Left colon (tissue), 2 donors: ENCODE measurements around the gene F10. TPM values are rescaled to one million over a fixed set of nuclear protein-coding genes. Genes with fewer than 3 reads are reported as not detected.
A peak's percentile ranks its signal among the peaks of the same experiment; 100 is the strongest.
"Not testable (repeated sequence)": the region's sequence is repeated elsewhere in the genome, so short reads cannot be mapped to it uniquely, and the experiment has no call there.

ENCODE experiments used
- ATAC-seq: fragments of 200-7000 bp; cut with Tn5 transposase; one replicate; pipeline ENCODE4 v1.9.1; 2020; ENCODE audit warnings: mild to moderate bottlenecking, moderate library complexity
- DNase-seq, 2 donors: peaks; one replicate each; pipeline ENCODE4 v3.0.0-alpha.2; 2020
- intact Hi-C, 2 donors: fragments of 100-400 bp; cut with DNase I in 1 of 2; cut with micrococcal nuclease in 1 of 2; formaldehyde crosslinking; loops; one replicate each; pipeline versions ENCODE4 v1.11.2 to v1.14.0; 2022; cut with DNase I, micrococcal nuclease
- total RNA-seq, 2 donors: library from RNA; stranded (reverse); fragmentation: NEBNext Ultra II Directional; extraction: Animal tissue kit (Norgen Biotek cat#: 25700); gene quantifications; one replicate each; pipeline ENCODE4 v1.2.1, GENCODE V29; 2021
- donor health status: DM: no; HTN: no; CAD: no.
- donor health status: DM: yes; HTN: yes; CAD: no.

The F10 gene
- total RNA-seq, 2 donors from 2014 or later, result 1.6 to 4.7 TPM

GRCh38 chr13:113096052-113096744 is 26.4 kb upstream of the F10 start:
- no peak for DNase-seq
- peak; percentile 6 for ATAC-seq
- intact Hi-C loops, result no loop called here

DNA sequence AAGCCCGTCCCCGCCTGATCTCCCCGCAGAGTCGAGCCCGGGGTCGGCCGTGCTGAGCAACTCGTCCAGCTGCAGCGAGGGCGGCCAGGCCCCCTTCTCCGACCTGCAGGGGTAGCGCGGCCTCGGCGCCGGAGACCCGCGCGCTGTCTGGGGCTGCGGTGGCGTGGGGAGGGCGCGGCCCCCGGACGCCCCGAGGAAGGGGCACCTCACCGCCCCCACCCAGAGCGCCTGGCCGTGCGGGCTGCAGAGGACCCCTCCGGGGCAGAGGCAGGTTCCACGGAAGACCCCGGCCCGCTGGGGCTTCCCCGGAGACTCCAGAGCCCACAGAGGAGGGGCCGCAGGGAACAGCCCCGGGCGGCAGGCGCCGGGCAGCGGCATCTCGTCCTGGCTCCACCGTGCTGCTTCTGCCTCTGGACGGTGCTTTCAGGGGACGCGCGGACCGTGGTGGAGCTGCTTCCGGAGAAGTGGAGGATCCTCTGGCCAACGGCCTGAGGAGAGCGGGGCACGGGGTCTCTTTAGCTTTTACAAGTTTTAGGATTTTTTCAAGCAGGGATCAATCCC is 25.8 kb upstream of the F10 start:
- ATAC-seq, result no peak
- intact Hi-C loops, result no loop called here
- no peak for DNase-seq

DNA sequence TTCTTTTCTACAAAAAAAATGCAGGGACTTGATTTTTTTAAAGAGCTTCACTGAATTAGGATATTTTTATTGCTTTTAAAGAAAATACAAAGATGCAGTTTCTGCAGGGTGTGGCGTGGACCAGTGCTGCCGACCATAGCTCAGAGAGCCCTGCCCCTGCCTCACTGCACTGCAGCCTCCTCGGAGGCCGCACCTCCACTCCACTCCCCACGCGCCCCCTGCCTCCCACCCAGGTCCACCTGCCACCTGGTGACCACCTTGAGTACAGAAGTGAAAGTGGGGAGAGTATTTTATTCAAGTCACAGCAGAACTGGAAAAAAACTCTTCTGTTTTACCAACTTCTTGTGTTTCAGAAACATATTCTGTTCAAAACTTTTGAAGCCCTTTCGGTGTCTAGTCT is 24.9 kb upstream of the F10 start:
- intact Hi-C loops, result no loop called here
- DNase-seq (no peak), ATAC-seq (no peak)

DNA sequence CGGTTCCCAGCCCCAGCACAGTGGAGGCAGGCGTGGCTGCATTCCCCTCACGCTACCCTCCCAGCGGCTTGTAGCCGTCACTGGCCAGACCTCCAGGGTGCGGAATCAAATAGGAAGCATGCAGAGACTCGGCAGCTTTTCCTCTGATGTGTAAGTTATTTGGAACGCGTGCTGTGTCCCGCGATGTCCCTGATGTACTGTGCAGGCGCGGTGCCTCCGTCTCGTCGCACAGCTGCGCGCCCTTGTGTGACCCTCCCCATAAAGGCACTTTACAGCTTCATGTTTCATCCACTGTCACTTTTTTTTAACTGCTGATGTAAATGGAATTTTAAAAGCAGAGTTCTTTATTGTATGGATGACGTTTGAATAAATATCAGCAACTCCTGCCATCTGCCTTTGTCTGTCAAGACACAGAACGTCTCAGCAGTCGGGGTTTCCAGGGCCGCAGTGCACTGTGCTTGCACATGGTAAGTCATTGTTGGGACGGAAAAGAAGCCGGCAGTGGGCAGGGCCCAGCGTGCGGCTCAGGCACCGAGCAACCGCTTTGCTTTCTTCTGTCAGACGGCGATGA is 24.4 kb upstream of the F10 start:
- ATAC-seq (no peak), DNase-seq (no peak)
- intact Hi-C loops, result no loop called here

DNA sequence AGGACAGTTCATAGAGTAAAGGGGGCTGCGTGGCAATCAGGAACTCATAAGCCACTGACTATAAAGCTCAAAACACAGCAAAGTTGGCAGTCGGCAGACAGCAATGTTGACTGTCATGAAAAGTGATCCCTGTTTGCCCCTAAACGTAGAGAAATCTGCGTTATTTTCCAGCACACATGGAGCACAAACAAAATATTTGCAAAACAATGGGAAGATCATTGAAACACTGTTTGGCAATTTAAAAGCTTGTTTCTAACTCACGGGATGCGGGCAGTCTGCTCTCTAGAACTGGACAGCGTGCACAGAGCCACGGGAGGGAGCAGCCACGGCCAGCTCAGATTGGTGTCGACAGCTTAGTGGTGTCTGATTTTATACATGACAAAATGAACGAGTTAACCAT is 23.5 kb upstream of the F10 start:
- DNase-seq (no peak), ATAC-seq (no peak)
- intact Hi-C loops, result no loop called here

DNA sequence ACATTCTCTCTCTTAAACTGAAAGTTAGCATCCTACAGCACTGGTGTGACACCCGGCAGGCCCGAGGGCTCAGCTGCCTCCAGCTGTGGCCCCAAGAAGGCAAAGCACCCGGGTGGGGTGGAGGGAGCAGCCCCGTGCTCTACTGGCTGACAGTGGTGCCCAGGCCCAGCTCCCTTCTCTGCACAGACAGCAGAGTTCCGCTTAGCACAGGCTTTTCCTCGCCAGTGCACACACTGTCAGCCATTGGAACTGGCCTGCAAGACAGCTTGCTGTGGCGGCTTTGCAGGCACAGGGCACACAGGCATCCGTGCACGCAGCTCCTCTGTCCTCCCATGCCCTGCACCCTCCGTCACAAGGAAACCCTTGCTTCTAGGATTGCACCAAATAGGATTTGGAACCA is 20.3 kb upstream of the F10 start:
- DNase-seq, intact Hi-C loops: not testable (repeated sequence)
- peak; percentile 7 for ATAC-seq

DNA sequence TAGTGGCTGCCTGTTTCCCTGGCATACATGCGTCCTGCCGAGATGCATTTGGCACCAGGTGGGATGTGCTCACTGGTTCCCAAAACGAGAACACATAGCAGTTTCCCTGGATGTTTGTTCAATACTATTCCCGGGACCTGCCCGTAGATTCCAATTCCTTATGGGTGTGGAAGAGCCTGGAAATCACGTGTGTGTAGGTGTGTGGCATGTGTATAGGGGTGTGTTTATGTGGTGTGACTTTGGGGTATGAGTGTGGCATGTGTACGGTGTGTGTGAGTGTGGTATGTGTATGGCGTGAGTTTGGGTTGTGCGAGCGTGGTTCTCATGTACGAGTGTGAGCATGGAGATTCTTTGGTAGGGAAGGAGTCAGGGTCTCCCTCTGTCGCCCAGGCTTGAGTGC is 19.9 kb upstream of the F10 start:
- peak; percentile 14 for ATAC-seq
- DNase-seq, result no peak
- intact Hi-C loops, result no loop called here

- intact Hi-C loops, result no loop called here
- ATAC-seq (no peak), DNase-seq (no peak)
These were observed 19.0 kb upstream of the F10 start for GRCh38 chr13:113103646-113104045.

- intact Hi-C loops, result no loop called here
- DNase-seq, result peak in 1 of 2 donors; percentile 27
- ATAC-seq, result peak; percentile 75
These were observed 17.3 kb upstream of the F10 start, which contains the start of gene F7 for GRCh38 chr13:113105032-113105920. TSS of gene F7 (plus strand) at chr13:113105791. CDS start at chr13:113105842, 51 bp downstream.

DNA sequence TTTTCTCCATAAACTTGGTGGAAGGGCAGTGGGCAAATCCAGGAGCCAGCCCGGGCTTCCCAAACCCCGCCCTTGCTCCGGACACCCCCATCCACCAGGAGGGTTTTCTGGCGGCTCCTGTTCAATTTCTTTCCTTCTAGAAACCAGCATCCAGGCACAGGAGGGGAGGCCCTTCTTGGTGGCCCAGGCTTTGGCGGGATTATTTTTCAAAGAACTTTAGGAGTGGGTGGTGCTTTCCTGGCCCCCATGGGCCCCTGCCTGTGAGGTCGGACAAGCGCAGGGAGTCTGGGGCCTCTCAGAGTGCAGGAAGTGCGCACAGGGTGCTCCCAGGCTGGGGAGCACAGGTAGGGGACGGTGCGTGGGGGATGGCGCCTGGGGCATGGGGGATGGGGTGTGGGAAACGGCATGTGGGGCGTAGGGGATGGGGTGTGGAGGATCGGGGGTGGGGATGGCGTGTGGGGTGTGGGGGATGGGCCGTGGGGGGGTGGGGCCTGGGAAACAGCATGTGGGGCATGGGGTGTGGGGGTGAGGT is 16.6 kb upstream of the F10 start:
- intact Hi-C loops, result no loop called here
- DNase-seq (no peak), ATAC-seq (peak; percentile 8)

- DNase-seq (no peak), ATAC-seq (no peak)
- intact Hi-C loops, result no loop called here
These were observed 15.8 kb upstream of the F10 start for GRCh38 chr13:113106711-113107351.

DNA sequence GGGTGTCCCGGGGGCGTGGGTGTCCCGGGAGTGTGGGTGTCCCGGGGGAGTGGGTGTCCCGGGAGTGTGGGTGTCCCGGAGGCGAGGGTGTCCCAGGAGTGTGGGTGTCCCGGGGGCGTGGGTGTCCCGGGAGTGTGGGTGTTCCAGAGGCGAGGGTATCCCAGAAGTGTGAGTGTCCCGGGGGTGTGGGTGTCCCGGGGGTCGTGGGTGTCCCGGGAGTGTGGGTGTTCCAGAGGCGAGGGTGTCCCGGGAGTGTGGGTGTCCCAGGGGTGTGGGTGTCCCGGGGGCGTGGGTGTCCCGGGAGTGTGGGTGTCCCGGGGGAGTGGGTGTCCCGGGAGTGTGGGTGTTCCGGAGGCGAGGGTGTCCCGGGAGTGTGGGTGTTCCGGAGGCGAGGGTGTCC is 14.1 kb upstream of the F10 start:
- intact Hi-C loops, ATAC-seq: not testable (repeated sequence)
- DNase-seq, result peak in 1 of 2 donors; percentile 4

DNA sequence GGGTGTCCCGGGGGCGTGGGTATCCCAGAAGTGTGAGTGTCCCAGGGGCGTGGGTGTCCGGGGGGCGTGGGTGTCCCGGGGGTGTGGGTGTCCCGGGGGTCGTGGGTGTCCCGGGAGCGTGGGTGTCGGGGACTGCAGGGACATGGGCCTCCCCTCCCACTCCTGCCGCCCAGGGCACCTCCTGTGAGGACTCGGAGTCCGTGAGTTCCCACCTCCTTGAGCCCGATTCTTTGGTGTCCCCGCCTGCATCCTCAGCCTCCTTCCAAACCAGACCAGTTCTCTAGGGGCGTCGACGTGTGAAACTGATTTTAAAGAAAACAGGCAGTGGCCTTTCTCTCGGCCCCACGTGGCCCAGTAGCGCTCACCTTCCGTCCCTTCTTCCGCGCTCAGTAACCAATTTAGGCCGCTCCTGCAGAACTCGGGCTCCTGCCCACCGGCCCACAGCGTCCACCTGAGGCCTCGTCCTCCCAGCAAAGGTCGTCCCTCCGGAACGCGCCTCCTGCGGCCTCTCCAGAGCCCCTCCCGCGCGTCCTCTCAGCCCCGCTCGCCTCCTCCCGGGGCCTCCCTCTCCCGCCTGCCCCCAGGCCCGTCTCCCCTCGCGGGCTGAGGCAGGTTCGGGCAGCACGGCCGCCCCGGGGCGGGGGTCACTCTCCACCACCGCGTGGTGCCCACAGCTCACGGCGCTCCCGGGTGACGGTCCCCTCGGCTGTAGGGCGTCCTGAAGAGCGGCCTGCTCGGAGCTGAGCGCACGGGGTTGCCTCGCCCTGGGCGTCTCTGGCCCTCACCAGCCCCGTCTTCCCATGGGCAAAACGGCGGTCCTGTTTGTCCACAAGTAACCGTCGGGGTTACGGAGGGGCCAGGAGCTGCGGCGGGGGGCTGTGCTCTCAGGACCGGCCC is 13.2 kb upstream of the F10 start:
- ATAC-seq (no peak), DNase-seq (peak in 1 of 2 donors; percentile 13)
- intact Hi-C loops, result no loop called here

DNA sequence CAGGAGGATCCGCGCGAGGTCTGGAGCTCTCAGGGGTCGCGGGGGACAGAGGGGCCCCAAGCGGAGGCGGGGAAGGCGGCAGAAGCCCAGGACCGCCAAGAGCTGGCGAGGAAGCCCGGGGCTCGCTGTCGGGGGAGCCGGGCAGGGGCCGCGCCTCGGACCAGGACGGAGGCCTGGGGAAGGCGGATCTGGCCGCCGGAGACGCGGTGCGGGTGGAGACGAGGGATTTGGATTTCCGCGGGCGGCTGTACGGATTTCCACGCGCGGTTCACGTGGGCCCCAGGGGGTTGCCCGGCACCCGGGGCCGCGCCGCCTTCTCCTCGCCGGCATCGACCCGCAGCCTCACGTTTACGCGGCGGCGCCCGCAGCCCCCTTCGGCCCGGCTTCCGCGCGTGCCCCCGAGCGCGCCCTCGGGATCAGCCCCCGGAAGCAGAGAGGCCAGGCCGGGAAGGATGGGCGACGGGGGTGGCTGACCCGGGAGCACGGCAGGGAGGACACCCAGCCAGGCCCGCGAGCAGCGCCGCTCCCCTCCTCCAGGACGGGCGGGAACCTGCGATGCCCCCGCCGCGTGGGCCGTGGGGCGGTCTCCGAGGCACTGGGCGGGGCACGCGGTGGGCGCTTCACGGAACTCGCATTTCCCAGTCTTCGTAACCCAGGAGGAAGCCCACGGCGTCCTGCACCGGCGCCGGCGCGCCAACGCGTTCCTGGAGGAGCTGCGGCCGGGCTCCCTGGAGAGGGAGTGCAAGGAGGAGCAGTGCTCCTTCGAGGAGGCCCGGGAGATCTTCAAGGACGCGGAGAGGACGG is 12.3 kb upstream of the F10 start:
- intact Hi-C loops, result no loop called here
- no peak for ATAC-seq
- peak in 1 of 2 donors; percentile 13 for DNase-seq

DNA sequence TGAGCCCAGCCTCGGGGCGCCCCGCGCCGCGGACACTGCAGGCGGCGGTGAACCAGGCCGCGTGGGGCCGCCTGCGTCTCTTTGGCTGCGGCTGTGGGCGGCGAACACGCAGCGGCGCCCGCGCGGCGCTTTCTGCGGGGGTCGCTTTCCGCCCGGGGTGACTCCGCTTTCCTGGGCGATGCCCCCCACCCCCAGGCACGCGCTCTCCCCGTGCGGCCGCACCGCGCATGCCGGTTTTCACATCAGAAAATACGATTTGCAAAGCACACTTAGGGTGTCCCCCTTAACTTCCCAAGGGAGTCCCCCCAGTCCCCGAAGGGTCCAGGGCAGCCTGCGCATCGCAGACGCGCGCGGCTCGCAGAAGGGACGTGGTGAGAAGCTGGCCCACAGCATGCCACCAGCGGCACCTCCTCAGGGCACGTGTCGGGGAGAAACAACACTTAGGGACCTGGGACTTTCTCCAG is 11.7 kb upstream of the F10 start:
- DNase-seq (peak in 1 of 2 donors; percentile 7), ATAC-seq (no peak)
- intact Hi-C loops, result no loop called here

DNA sequence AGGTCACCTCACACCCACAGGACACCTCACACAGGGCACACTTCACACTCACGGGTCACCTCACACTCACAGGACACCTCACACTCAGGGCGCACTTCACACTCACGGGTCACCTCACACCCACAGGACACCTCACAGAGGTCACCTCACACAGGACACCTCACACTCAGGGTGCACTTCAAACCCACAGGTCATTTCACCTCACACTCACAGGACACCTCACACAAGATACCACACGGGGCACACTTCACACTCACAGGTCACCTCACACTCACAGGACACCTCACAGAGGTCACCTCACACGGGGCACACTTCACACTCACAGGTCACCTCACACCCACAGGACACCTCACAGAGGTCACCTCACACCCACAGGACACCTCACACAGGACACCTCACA is 10.8 kb upstream of the F10 start:
- intact Hi-C loops, ATAC-seq: not testable (repeated sequence)
- DNase-seq, result peak in 1 of 2 donors; percentile 5

DNA sequence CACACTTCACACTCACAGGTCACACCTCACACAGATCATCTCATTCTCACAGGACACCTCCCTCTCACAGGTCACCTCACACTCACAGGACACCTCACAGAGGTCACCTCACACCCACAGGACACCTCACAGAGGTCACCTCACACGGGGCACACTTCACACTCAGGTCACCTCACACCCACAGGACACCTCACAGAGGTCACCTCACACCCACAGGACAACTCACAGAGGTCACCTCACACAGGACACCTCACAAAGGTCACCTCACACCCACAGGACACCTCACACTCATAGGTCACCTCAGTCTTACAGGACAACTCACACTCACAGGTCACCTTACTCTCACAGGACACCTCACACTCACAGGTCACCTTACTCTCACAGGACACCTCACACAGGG is 10.1 kb upstream of the F10 start:
- ATAC-seq, intact Hi-C loops: not testable (repeated sequence)
- DNase-seq, result peak in 1 of 2 donors; percentile 5
